ENCODE measurements around the gene ST7. TPM values are rescaled to one million over a fixed set of nuclear protein-coding genes. Genes with fewer than 3 reads are reported as not detected.
"Not testable (repeated sequence)": the region's sequence is repeated elsewhere in the genome, so short reads cannot be mapped to it uniquely, and the experiment has no call there.

Gene ST7
- total RNA-seq, 1 donor from 2014 or later = 107 TPM

GRCh38 chr7:117238472-117238871, 285.2 kb downstream of the ST7 start:
- H3K36me3 Mint-ChIP-seq (ENCODE audit: unreplicated experiment) = peaks cover 3% of the 10 kb centered on the region
- no peaks in the 10 kb centered on the region for H3K27me3 Mint-ChIP-seq (ENCODE audit: unreplicated experiment)
- DNase-seq = no peak
- no peak overlapping the region for H3K27ac Mint-ChIP-seq (ENCODE audit: unreplicated experiment)
- H3K4me3 Mint-ChIP-seq (ENCODE audit: unreplicated experiment) = no peak overlapping the region
- no peaks in the 10 kb centered on the region for H3K4me1 Mint-ChIP-seq (ENCODE audit: low read depth, unreplicated experiment)
- no peaks in the 10 kb centered on the region for H3K9me3 Mint-ChIP-seq (ENCODE audit: unreplicated experiment)
- TF ChIP-seq, protein P1, sequence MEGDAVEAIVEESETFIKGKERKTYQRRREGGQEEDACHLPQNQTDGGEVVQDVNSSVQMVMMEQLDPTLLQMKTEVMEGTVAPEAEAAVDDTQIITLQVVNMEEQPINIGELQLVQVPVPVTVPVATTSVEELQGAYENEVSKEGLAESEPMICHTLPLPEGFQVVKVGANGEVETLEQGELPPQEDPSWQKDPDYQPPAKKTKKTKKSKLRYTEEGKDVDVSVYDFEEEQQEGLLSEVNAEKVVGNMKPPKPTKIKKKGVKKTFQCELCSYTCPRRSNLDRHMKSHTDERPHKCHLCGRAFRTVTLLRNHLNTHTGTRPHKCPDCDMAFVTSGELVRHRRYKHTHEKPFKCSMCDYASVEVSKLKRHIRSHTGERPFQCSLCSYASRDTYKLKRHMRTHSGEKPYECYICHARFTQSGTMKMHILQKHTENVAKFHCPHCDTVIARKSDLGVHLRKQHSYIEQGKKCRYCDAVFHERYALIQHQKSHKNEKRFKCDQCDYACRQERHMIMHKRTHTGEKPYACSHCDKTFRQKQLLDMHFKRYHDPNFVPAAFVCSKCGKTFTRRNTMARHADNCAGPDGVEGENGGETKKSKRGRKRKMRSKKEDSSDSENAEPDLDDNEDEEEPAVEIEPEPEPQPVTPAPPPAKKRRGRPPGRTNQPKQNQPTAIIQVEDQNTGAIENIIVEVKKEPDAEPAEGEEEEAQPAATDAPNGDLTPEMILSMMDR (IDR thresholded peaks at IDR 0.05; ENCODE audit: partially characterized antibody, unreplicated experiment) = no peak

DNA sequence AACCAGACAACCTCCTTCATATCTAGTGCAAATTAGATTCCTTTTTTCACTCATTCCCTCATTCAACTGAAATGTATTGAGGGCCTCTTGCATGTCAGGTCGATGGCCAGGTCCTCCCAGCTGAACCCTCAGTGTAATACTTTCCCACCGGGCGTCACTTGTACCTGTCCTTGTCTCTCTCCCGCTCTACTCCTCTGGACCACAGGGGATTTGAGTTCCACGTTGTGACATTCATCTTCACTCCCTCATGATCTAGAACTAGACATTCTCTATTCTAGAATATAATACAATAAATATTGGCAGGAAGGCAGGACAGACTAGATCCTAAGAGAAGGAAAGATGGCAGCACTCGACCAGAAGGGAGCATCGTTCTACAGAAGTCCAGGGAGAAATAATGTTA, 285.6 kb downstream of the ST7 start:
- Mint-ChIP-seq H3K4me3 (ENCODE audit: unreplicated experiment) (no peak overlapping the region), H3K4me1 (ENCODE audit: low read depth, unreplicated experiment) (no peaks in the 10 kb centered on the region), H3K27ac (ENCODE audit: unreplicated experiment) (no peak overlapping the region), H3K27me3 (ENCODE audit: unreplicated experiment) (no peaks in the 10 kb centered on the region), H3K9me3 (ENCODE audit: unreplicated experiment) (no peaks in the 10 kb centered on the region), H3K36me3 (ENCODE audit: unreplicated experiment) (no peaks in the 10 kb centered on the region)
- no peak for DNase-seq
- TF ChIP-seq, protein P1 (IDR thresholded peaks at IDR 0.05; ENCODE audit: partially characterized antibody, unreplicated experiment) = no peak

- Mint-ChIP-seq H3K9me3 (ENCODE audit: unreplicated experiment) (no peaks in the 10 kb centered on the region), H3K4me3 (ENCODE audit: unreplicated experiment) (no peak overlapping the region), H3K27me3 (ENCODE audit: unreplicated experiment) (no peaks in the 10 kb centered on the region), H3K4me1 (ENCODE audit: low read depth, unreplicated experiment) (no peaks in the 10 kb centered on the region), H3K27ac (ENCODE audit: unreplicated experiment) (no peak overlapping the region), H3K36me3 (ENCODE audit: unreplicated experiment) (peaks cover 7% of the 10 kb centered on the region)
- DNase-seq = no peak
- TF ChIP-seq, protein P1 (IDR thresholded peaks at IDR 0.05; ENCODE audit: partially characterized antibody, unreplicated experiment) = no peak
Measured at GRCh38 chr7:117241088-117241487, 287.8 kb downstream of the ST7 start.

- H3K4me3 Mint-ChIP-seq (ENCODE audit: unreplicated experiment) = no peak overlapping the region
- no peak for DNase-seq
- TF ChIP-seq, protein P1 (IDR thresholded peaks at IDR 0.05; ENCODE audit: partially characterized antibody, unreplicated experiment) = no peak
- no peaks in the 10 kb centered on the region for H3K4me1 Mint-ChIP-seq (ENCODE audit: low read depth, unreplicated experiment)
- no peaks in the 10 kb centered on the region for H3K9me3 Mint-ChIP-seq (ENCODE audit: unreplicated experiment)
- no peaks in the 10 kb centered on the region for H3K27me3 Mint-ChIP-seq (ENCODE audit: unreplicated experiment)
- H3K36me3 Mint-ChIP-seq (ENCODE audit: unreplicated experiment) = peaks cover 13% of the 10 kb centered on the region
- no peak overlapping the region for H3K27ac Mint-ChIP-seq (ENCODE audit: unreplicated experiment)
Measured at GRCh38 chr7:117243390-117243789, 290.1 kb downstream of the ST7 start.

GRCh38 chr7:117245703-117246102, 292.4 kb downstream of the ST7 start:
- peaks cover 19% of the 10 kb centered on the region for H3K36me3 Mint-ChIP-seq (ENCODE audit: unreplicated experiment)
- not testable (repeated sequence) for H3K4me3 Mint-ChIP-seq (ENCODE audit: unreplicated experiment); H3K9me3 Mint-ChIP-seq (ENCODE audit: unreplicated experiment); H3K27me3 Mint-ChIP-seq (ENCODE audit: unreplicated experiment); DNase-seq; H3K4me1 Mint-ChIP-seq (ENCODE audit: low read depth, unreplicated experiment); H3K27ac Mint-ChIP-seq (ENCODE audit: unreplicated experiment)

- Mint-ChIP-seq H3K4me1 (ENCODE audit: low read depth, unreplicated experiment) (peaks cover 1% of the 10 kb centered on the region), H3K36me3 (ENCODE audit: unreplicated experiment) (peaks cover 19% of the 10 kb centered on the region), H3K27me3 (ENCODE audit: unreplicated experiment) (no peaks in the 10 kb centered on the region), H3K9me3 (ENCODE audit: unreplicated experiment) (peaks cover 2% of the 10 kb centered on the region), H3K27ac (ENCODE audit: unreplicated experiment) (no peak overlapping the region), H3K4me3 (ENCODE audit: unreplicated experiment) (no peak overlapping the region)
- no peak for DNase-seq
- TF ChIP-seq, protein P1 (IDR thresholded peaks at IDR 0.05; ENCODE audit: partially characterized antibody, unreplicated experiment) = no peak
Measured at GRCh38 chr7:117247809-117248208, 294.5 kb downstream of the ST7 start.
